ENCODE results near the gene ATP6V1G1. TPM values are rescaled to one million over a fixed set of nuclear protein-coding genes. Genes with fewer than 3 reads are reported as not detected.

Gene ATP6V1G1
- total and polyA plus RNA-seq, 2 experiments from 2014 or later: 127 to 222 TPM

GRCh38 chr9:114546851-114547250 lies 40.7 kb upstream of the ATP6V1G1 start:
- Histone ChIP-seq H3K36me3 (ENCODE audit: low read depth) (no peaks in the 10 kb centered on the region), H3K4me1 (ENCODE audit: insufficient read depth) (peaks cover 5% of the 10 kb centered on the region), H3F3A (ENCODE audit: insufficient read depth) (no peaks in the 10 kb centered on the region), H4K20me1 (ENCODE audit: insufficient read depth) (no peaks in the 10 kb centered on the region), H2AFZ (no peak overlapping the region), H3K4me2 (ENCODE audit: unreplicated experiment) (no peak overlapping the region), H3K9ac (no peak overlapping the region), H3K9me2 (ENCODE audit: insufficient read depth) (no peaks in the 10 kb centered on the region), H3K79me2 (ENCODE audit: insufficient read depth) (no peaks in the 10 kb centered on the region), H3K27me3 (replicated peaks; ENCODE audit: insufficient read depth) (no peaks in the 10 kb centered on the region; the same call in 1 of the 2 replicates), H3K9me3 (ENCODE audit: low read depth) (no peaks in the 10 kb centered on the region), H3K27ac (no peak overlapping the region), H3K4me3 (no peak overlapping the region)
- peak; percentile 24 for DNase-seq
- TF ChIP-seq EZH2 (IDR thresholded peaks at IDR 0.05; ENCODE audit: insufficient read depth, poor library complexity, severe bottlenecking): no peak
- TF ChIP-seq EZH2phosphoT487 (IDR thresholded peaks at IDR 0.05; ENCODE audit: insufficient read depth, low read depth): no peak
- in situ Hi-C loops (cut with MboI): no loop called here

GRCh38 chr9:114549697-114550330 lies 37.8 kb upstream of the ATP6V1G1 start:
- H4K20me1 ChIP-seq (ENCODE audit: insufficient read depth): no peaks in the 10 kb centered on the region
- in situ Hi-C loops (cut with MboI): no loop called here
- H3K27ac ChIP-seq: no peak overlapping the region
- H3K36me3 ChIP-seq (ENCODE audit: low read depth): no peaks in the 10 kb centered on the region
- peaks cover 16% of the 10 kb centered on the region for H3K4me1 ChIP-seq (ENCODE audit: insufficient read depth)
- H3K9me2 ChIP-seq (ENCODE audit: insufficient read depth): 0 out of 2 replicates have a peak, but pooled peaks cover 2% of the 10 kb centered on the region
- peak; percentile 34 for DNase-seq
- no peak overlapping the region for H3K4me2 ChIP-seq (ENCODE audit: unreplicated experiment)
- no peak for TF ChIP-seq EZH2phosphoT487 (IDR thresholded peaks at IDR 0.05; ENCODE audit: insufficient read depth, low read depth)
- TF ChIP-seq EZH2 (IDR thresholded peaks at IDR 0.05; ENCODE audit: insufficient read depth, poor library complexity, severe bottlenecking): no peak
- H2AFZ ChIP-seq: no peak overlapping the region
- no peak overlapping the region for H3K4me3 ChIP-seq
- H3K27me3 ChIP-seq (replicated peaks; ENCODE audit: insufficient read depth): no peaks in the 10 kb centered on the region
- no peaks in the 10 kb centered on the region for H3K9me3 ChIP-seq (ENCODE audit: low read depth)
- no peak overlapping the region for H3K9ac ChIP-seq
- H3F3A ChIP-seq (ENCODE audit: insufficient read depth): peaks cover 9% of the 10 kb centered on the region; the same call in 1 of the 2 replicates
- 75 to 76% methylated on average over 9 of the region's 9 CpGs for WGBS, 2 experiments (ENCODE audit: low coverage in 1 of 2, low lambda C conversion rate in 2 of 2, missing lambda C conversion rate in 2 of 2)
- H3K79me2 ChIP-seq (ENCODE audit: insufficient read depth): no peaks in the 10 kb centered on the region

- TF ChIP-seq EZH2 (IDR thresholded peaks at IDR 0.05; ENCODE audit: insufficient read depth, poor library complexity, severe bottlenecking) (no peak), EZH2phosphoT487 (IDR thresholded peaks at IDR 0.05; ENCODE audit: insufficient read depth, low read depth) (no peak)
- 21% methylated on average over 6 of the region's 6 CpGs for WGBS, 2 experiments (ENCODE audit: low coverage in 1 of 2, low lambda C conversion rate in 2 of 2, missing lambda C conversion rate in 2 of 2)
- Histone ChIP-seq H3K9me2 (ENCODE audit: insufficient read depth) (0 out of 2 replicates have a peak, but pooled peaks cover 2% of the 10 kb centered on the region), H3K79me2 (ENCODE audit: insufficient read depth) (no peaks in the 10 kb centered on the region), H3F3A (ENCODE audit: insufficient read depth) (peaks cover 9% of the 10 kb centered on the region; the same call in 1 of the 2 replicates), H3K27ac (peak overlapping the region; percentile 91), H3K4me1 (ENCODE audit: insufficient read depth) (peaks cover 16% of the 10 kb centered on the region), H3K9me3 (ENCODE audit: low read depth) (no peaks in the 10 kb centered on the region), H3K27me3 (replicated peaks; ENCODE audit: insufficient read depth) (no peaks in the 10 kb centered on the region), H3K4me2 (ENCODE audit: unreplicated experiment) (peak overlapping the region; percentile 67), H4K20me1 (ENCODE audit: insufficient read depth) (no peaks in the 10 kb centered on the region), H3K9ac (peak overlapping the region; percentile 61), H2AFZ (peak overlapping the region; percentile 50; the same call in 1 of the 2 replicates), H3K4me3 (0 out of 2 replicates have a peak overlapping the region, but pooled peaks have one; percentile 23), H3K36me3 (ENCODE audit: low read depth) (no peaks in the 10 kb centered on the region)
- in situ Hi-C loops (cut with MboI): no loop called here
- DNase-seq: peak; percentile 99
These were observed 35.6 kb upstream of the ATP6V1G1 start for GRCh38 chr9:114551750-114552685.

GRCh38 chr9:114552706-114553105 lies 34.9 kb upstream of the ATP6V1G1 start:
- TF ChIP-seq EZH2phosphoT487 (IDR thresholded peaks at IDR 0.05; ENCODE audit: insufficient read depth, low read depth) (no peak), EZH2 (IDR thresholded peaks at IDR 0.05; ENCODE audit: insufficient read depth, poor library complexity, severe bottlenecking) (no peak)
- Histone ChIP-seq H3K9me2 (ENCODE audit: insufficient read depth) (0 out of 2 replicates have a peak, but pooled peaks cover 2% of the 10 kb centered on the region), H2AFZ (peak overlapping the region; percentile 50; the same call in 1 of the 2 replicates), H3F3A (ENCODE audit: insufficient read depth) (peaks cover 9% of the 10 kb centered on the region; the same call in 1 of the 2 replicates), H3K9ac (peak overlapping the region; percentile 61; the same call in 1 of the 2 replicates), H3K79me2 (ENCODE audit: insufficient read depth) (no peaks in the 10 kb centered on the region), H3K4me1 (ENCODE audit: insufficient read depth) (peaks cover 16% of the 10 kb centered on the region), H3K27me3 (replicated peaks; ENCODE audit: insufficient read depth) (no peaks in the 10 kb centered on the region), H3K27ac (peak overlapping the region; percentile 91), H4K20me1 (ENCODE audit: insufficient read depth) (no peaks in the 10 kb centered on the region), H3K4me3 (no peak overlapping the region), H3K36me3 (ENCODE audit: low read depth) (no peaks in the 10 kb centered on the region), H3K9me3 (ENCODE audit: low read depth) (no peaks in the 10 kb centered on the region), H3K4me2 (ENCODE audit: unreplicated experiment) (peak overlapping the region; percentile 67)
- peak; percentile 22 for DNase-seq
- 88 to 90% methylated on average over 5 of the region's 5 CpGs for WGBS, 2 experiments (ENCODE audit: low coverage in 1 of 2, low lambda C conversion rate in 2 of 2, missing lambda C conversion rate in 2 of 2)
- in situ Hi-C loops (cut with MboI): no loop called here

All from GM23248 (cell line).